HepG2 (cell line): Measurements from ENCODE around the gene TESK1. TPM values are rescaled to one million over a fixed set of nuclear protein-coding genes. Genes with fewer than 3 reads are reported as not detected.
A peak's percentile ranks its signal among the peaks of the same experiment; 100 is the strongest.

Experiments used
- ATF7-NPFF ChIP-seq: sonication (generic); formaldehyde crosslinking; IDR thresholded peaks from 2 replicates; pipeline ENCODE4 v1.8.1; 2023; ENCODE audit warnings: mild to moderate bottlenecking, low read depth, missing genetic modification reagents, moderate library complexity
- FOXA3 ChIP-seq: IDR thresholded peaks from 2 replicates; pipeline ENCODE4 v1.6.1; 2016; ENCODE audit warnings: missing genetic modification reagents, missing compliant biosample characterization
- ISX ChIP-seq: sonication (generic); formaldehyde crosslinking; conservative IDR thresholded peaks from 2 replicates; pipeline ENCODE4 v1.5.0; 2020; ENCODE audit warnings: missing genetic modification reagents
- LCORL ChIP-seq, 2 experiments: fragments of 450-650 bp in 1 of 2; sonication (generic) in 1 of 2; formaldehyde crosslinking in 1 of 2; IDR thresholded peaks; 2 replicates each; pipeline versions ENCODE4 v1.5.0 to v1.6.1; 2017 to 2020; ENCODE audit warnings: antibody characterized with exemption in 1 of 2, missing genetic modification reagents in 1 of 2
- MBD4 ChIP-seq: IDR thresholded peaks from 2 replicates; pipeline ENCODE4 v1.6.1; 2012; ENCODE audit warnings: low read length, inconsistent platforms, borderline replicate concordance
- NAIF1 ChIP-seq: sonication (generic); formaldehyde crosslinking; IDR thresholded peaks from 2 replicates; pipeline ENCODE4 v1.5.0; 2020; ENCODE audit warnings: mild to moderate bottlenecking, missing genetic modification reagents, borderline replicate concordance
- RARG ChIP-seq: sonication (generic); formaldehyde crosslinking; IDR thresholded peaks from 2 replicates; pipeline ENCODE4 v1.4.0; 2020; ENCODE audit warnings: low read depth, mild to moderate bottlenecking, missing genetic modification reagents
- RBM39 ChIP-seq: fragments of 200-400 bp; formaldehyde crosslinking; IDR thresholded peaks from one replicate; pipeline ENCODE4 v1.6.1; 2018; ENCODE audit warnings: antibody characterized with exemption, mild to moderate bottlenecking, low read depth, low read length; ENCODE audit not compliant: poor library complexity, severe bottlenecking
- RXRB ChIP-seq: IDR thresholded peaks from 2 replicates; pipeline ENCODE4 v1.6.1; 2016; ENCODE audit warnings: borderline replicate concordance, missing genetic modification reagents, missing compliant biosample characterization
- SOX13 ChIP-seq, 3 experiments: fragments of 450-650 bp in 1 of 3; sonication (generic) in 1 of 3; formaldehyde crosslinking in 1 of 3; IDR thresholded peaks in 2 of 3; conservative IDR thresholded peaks in 1 of 3; 2 replicates each; pipeline versions ENCODE4 v1.5.0 to v1.6.1; 2016 to 2020; ENCODE audit warnings: antibody characterized with exemption in 1 of 3, mild to moderate bottlenecking in 1 of 3, missing compliant biosample characterization in 1 of 3, missing genetic modification reagents in 1 of 3, moderate library complexity in 1 of 3
- SPEN ChIP-seq: sonication (generic); formaldehyde crosslinking; IDR thresholded peaks from 2 replicates; pipeline ENCODE4 v1.5.1; 2020; ENCODE audit warnings: low read depth, mild to moderate bottlenecking, missing genetic modification reagents
- SRF ChIP-seq: IDR thresholded peaks from 2 replicates; pipeline ENCODE4 v1.6.1; 2011; ENCODE audit warnings: mild to moderate bottlenecking, low read depth, low read length, moderate library complexity
- ZC3H13 ChIP-seq: sonication (generic); formaldehyde crosslinking; IDR thresholded peaks from 2 replicates; pipeline ENCODE4 v1.8.1; 2023; ENCODE audit warnings: mild to moderate bottlenecking, missing genetic modification reagents, moderate library complexity
- ZNF138 ChIP-seq: sonication (generic); formaldehyde crosslinking; IDR thresholded peaks from 2 replicates; pipeline ENCODE4 v1.5.0; 2020; ENCODE audit warnings: mild to moderate bottlenecking, low read depth, missing genetic modification reagents
- ZNF230 ChIP-seq: sonication (generic); formaldehyde crosslinking; IDR thresholded peaks from 2 replicates; pipeline ENCODE4 v1.4.0; 2020; ENCODE audit warnings: mild to moderate bottlenecking, missing genetic modification reagents
- ZNF282 ChIP-seq: fragments of 450-650 bp; IDR thresholded peaks from 2 replicates; pipeline ENCODE4 v1.6.1; 2018; ENCODE audit not compliant: partially characterized antibody
- ZNF614 ChIP-seq: IDR thresholded peaks from 2 replicates; pipeline ENCODE4 v1.6.1; 2018; ENCODE audit warnings: missing biosample characterization, missing genetic modification reagents, inconsistent platforms, borderline replicate concordance
- ZNF850 ChIP-seq: sonication (generic); formaldehyde crosslinking; conservative IDR thresholded peaks from 2 replicates; pipeline ENCODE4 v1.9.0; 2021; ENCODE audit warnings: mild to moderate bottlenecking, missing genetic modification reagents
- polyA plus RNA-seq, 8 experiments: library from polyadenylated mRNA; depleted of rRNA in 3 of 8; stranded (reverse) in 7 of 8; unstranded in 1 of 8; fragments of >200 nt; fragmentation: Illumina TruSeq in 4 of 8; extraction: Trizol in 4 of 8; gene quantifications; 2 replicates each; pipeline versions ENCODE4 v1.2.1 to v1.2.3, GENCODE V29; 2011 to 2016; ENCODE audit warnings: low read depth in 4 of 8, missing spikeins in 1 of 8, mixed read lengths in 1 of 8; ENCODE audit not compliant: insufficient read depth in 1 of 8
- total RNA-seq, 5 experiments: library from RNA; depleted of rRNA; stranded (reverse); fragments of >200 nt; fragmentation: Illumina TruSeq; extraction: Trizol; gene quantifications; 2 replicates each; pipeline ENCODE4 v1.2.3, GENCODE V29; 2016; ENCODE audit warnings: low read depth in 1 of 5
- TF ChIP-seq, protein P1 (sequence below): sonication (generic); formaldehyde crosslinking; IDR thresholded peaks from 2 replicates; pipeline ENCODE4 v1.5.0; 2020; ENCODE audit warnings: mild to moderate bottlenecking, missing genetic modification reagents
- TF ChIP-seq, protein P2 (sequence below): sonication (generic); formaldehyde crosslinking; conservative IDR thresholded peaks from 2 replicates; pipeline ENCODE4 v1.4.0; 2020; ENCODE audit warnings: missing genetic modification reagents
- TF ChIP-seq, protein P3 (sequence below): sonication (generic); formaldehyde crosslinking; IDR thresholded peaks from 2 replicates; pipeline ENCODE4 v1.4.0; 2020; ENCODE audit warnings: missing genetic modification reagents; ENCODE audit errors: not compliant biosample characterization
- TF ChIP-seq, protein P4 (sequence below): sonication (generic); formaldehyde crosslinking; IDR thresholded peaks from 2 replicates; pipeline ENCODE4 v1.4.0; 2020; ENCODE audit warnings: missing genetic modification reagents, mild to moderate bottlenecking, borderline replicate concordance

Gene TESK1
- total and polyA plus RNA-seq, 2 of the 13 experiments (the other 11 are each of a cell fraction or from before 2014, with no cell fraction given), result 7.3 to 13.6 TPM

DNA sequence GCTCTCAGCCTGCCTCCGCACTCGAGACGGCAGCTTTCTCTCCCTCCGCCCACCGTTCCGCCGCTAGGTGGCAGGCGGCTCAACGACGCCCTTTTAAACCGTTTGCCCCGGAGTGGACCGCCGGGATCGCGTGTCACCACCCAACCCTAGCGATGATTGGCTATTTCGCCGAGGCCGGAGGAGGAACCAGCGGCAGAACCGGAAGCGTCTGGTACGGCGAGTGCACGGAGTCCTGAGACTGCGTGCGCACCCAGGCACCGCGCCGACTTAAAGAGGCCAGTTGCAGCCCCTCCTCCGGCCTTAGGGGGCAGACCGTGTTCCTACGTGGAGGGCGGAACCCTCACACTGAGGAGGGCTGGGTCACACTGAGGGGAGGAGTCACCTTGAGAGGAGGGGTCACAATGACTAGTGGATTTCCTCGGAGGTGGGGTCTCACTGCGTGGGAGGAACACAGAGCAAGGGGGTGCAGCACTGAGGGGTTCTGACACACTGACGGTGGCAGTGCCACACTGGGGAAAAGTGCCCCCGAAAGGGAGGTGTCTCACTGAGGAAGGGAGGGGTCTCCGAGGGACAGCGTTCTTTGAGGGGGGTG lies 980 bp upstream of the TESK1 start (continued):
- TF ChIP-seq SRF (no peak), RXRB (CRISPR knock-in tag) (peak; percentile 50; the same call in 1 of the 2 replicates), ZC3H13 (CRISPR knock-in tag) (no peak), ZNF138 (CRISPR knock-in tag) (no peak), ZNF282 (no peak), LCORL (IDR thresholded peaks at IDR 0.05) (no peak), LCORL (CRISPR knock-in tag; IDR thresholded peaks at IDR 0.05) (peak; percentile 75), FOXA3 (CRISPR knock-in tag) (peak; percentile 62), ZNF850 (CRISPR knock-in tag) (no peak), ATF7-NPFF (CRISPR knock-in tag) (no peak), SOX13 (IDR thresholded peaks at IDR 0.05) (no peak), SOX13 (CRISPR knock-in tag; conservative IDR thresholded peaks at IDR 0.05 in 1 of 2, IDR thresholded peaks at IDR 0.05 in 1 of 2) (0 out of 4 replicates have a peak, but pooled peaks of 1 of the 2 experiments have one; percentile 11), SPEN (peak; percentile 52; the same call in 1 of the 2 replicates), ZNF230 (CRISPR knock-in tag) (peak; percentile 86), MBD4 (no peak), ZNF614 (CRISPR knock-in tag) (no peak; the same call in 1 of the 2 replicates), NAIF1 (peak; percentile 60; the same call in 1 of the 2 replicates), ISX (no peak), RBM39 (no peak), RARG (CRISPR knock-in tag) (no peak)
- TF ChIP-seq, protein P1, sequence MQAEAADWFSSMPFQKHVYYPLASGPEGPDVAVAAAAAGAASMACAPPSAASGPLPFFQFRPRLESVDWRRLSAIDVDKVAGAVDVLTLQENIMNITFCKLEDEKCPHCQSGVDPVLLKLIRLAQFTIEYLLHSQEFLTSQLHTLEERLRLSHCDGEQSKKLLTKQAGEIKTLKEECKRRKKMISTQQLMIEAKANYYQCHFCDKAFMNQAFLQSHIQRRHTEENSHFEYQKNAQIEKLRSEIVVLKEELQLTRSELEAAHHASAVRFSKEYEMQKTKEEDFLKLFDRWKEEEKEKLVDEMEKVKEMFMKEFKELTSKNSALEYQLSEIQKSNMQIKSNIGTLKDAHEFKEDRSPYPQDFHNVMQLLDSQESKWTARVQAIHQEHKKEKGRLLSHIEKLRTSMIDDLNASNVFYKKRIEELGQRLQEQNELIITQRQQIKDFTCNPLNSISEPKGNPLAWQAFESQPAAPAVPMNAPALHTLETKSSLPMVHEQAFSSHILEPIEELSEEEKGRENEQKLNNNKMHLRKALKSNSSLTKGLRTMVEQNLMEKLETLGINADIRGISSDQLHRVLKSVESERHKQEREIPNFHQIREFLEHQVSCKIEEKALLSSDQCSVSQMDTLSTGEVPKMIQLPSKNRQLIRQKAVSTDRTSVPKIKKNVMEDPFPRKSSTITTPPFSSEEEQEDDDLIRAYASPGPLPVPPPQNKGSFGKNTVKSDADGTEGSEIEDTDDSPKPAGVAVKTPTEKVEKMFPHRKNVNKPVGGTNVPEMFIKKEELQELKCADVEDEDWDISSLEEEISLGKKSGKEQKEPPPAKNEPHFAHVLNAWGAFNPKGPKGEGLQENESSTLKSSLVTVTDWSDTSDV, result no peak
- TF ChIP-seq, protein P2, sequence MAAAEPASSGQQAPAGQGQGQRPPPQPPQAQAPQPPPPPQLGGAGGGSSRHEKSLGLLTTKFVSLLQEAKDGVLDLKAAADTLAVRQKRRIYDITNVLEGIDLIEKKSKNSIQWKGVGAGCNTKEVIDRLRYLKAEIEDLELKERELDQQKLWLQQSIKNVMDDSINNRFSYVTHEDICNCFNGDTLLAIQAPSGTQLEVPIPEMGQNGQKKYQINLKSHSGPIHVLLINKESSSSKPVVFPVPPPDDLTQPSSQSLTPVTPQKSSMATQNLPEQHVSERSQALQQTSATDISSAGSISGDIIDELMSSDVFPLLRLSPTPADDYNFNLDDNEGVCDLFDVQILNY, result no peak
- TF ChIP-seq, protein P3, sequence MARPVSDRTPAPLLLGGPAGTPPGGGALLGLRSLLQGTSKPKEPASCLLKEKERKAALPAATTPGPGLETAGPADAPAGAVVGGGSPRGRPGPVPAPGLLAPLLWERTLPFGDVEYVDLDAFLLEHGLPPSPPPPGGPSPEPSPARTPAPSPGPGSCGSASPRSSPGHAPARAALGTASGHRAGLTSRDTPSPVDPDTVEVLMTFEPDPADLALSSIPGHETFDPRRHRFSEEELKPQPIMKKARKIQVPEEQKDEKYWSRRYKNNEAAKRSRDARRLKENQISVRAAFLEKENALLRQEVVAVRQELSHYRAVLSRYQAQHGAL (CRISPR knock-in tag), result no peak
- TF ChIP-seq, protein P4, sequence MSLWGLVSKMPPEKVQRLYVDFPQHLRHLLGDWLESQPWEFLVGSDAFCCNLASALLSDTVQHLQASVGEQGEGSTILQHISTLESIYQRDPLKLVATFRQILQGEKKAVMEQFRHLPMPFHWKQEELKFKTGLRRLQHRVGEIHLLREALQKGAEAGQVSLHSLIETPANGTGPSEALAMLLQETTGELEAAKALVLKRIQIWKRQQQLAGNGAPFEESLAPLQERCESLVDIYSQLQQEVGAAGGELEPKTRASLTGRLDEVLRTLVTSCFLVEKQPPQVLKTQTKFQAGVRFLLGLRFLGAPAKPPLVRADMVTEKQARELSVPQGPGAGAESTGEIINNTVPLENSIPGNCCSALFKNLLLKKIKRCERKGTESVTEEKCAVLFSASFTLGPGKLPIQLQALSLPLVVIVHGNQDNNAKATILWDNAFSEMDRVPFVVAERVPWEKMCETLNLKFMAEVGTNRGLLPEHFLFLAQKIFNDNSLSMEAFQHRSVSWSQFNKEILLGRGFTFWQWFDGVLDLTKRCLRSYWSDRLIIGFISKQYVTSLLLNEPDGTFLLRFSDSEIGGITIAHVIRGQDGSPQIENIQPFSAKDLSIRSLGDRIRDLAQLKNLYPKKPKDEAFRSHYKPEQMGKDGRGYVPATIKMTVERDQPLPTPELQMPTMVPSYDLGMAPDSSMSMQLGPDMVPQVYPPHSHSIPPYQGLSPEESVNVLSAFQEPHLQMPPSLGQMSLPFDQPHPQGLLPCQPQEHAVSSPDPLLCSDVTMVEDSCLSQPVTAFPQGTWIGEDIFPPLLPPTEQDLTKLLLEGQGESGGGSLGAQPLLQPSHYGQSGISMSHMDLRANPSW (CRISPR knock-in tag), result no peak
